GM18868 (cell line): ENCODE measurements around the gene ATP11A.
"Not testable (repeated sequence)": the region's sequence is repeated elsewhere in the genome, so short reads cannot be mapped to it uniquely, and the experiment has no call there.

Experiments
- ATAC-seq: cut with Tn5 transposase; IDR thresholded peaks from one replicate; pipeline ENCODE4 v1.9.1; 2021; ENCODE audit warnings: mild to moderate bottlenecking, moderate library complexity; ENCODE audit not compliant: unreplicated experiment

The ATP11A gene

DNA sequence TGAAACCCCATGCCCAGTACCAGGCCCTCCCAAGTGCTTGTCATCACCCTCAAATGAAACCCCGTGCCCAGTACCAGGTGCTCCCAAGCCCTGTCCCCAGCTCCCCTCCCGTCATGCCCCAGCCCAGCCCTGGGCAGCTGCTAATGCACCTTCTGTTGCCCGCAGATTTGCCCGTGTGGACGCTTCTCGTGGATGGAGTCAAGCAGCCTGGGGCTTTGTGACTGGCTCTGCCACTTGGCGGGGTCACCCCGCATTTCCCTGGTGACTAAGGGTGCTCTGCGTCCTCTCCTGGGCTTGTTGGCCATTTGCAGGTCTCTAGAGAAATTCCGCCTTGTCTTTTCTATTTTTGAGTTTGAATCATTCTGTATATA, 82.7 kb downstream of the ATP11A start:
- ATAC-seq = no peak

DNA sequence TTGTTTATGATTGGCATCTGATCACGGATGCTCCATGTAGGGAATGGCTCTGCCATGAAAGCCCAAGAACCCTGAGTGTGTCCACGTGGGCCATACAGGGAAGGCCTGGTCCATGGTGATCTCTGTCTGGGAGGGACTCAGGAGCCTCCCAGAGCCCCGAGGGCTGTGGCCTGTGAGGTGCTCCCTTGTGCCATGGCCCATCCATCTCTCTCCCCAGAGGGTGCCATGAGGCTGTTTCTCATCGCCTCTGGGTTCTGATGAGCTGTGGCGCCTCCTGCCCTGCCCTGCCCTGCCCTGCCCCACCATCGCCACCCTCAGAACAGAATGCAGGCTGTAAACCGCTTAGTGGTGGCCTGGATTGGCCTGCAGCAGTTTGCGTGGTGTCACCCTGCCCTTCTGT, 83.1 kb downstream of the ATP11A start:
- ATAC-seq = no peak

- no peak for ATAC-seq
Measured at GRCh38 chr13:112773601-112774447, 84.0 kb downstream of the ATP11A start.

GRCh38 chr13:112774448-112774792, 84.6 kb downstream of the ATP11A start:
- ATAC-seq = no peak

DNA sequence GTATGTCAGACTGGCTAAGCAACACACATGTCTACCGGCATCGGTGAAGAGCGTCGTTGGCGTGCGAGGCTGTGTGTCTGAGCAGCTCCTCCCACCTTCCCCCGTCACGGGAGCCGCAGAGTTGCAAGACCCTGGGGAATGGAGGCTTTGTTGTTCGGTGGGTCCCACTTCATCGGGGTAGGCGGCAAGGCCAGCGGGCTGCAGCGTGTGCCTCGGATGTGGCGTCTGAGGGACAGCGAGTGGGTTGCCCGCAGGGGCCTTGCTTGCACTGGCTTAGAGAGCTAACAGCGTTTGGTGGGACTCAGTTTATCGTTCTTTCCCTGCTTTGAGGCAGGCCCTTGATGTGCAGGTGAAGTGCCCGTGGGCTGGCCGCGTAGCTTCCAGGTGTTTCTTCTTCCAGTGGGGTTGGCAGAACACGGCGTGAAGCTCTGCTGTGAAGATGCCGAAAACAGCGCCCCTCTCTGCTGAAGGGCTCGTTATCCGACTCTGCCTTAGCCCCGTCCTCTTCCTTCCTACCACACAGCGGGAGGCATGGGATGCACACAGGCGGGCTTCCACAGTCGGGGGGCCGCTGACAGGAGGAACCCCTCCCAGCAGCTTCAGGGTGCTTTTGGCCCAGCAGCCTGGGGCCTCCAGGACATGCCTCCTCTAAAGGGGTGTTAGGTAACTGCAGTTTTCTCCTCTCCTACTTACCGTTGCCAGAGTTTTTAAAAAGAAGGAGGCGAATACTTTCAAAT, 85.2 kb downstream of the ATP11A start:
- no peak for ATAC-seq

GRCh38 chr13:112775791-112776279, 86.0 kb downstream of the ATP11A start:
- no peak for ATAC-seq

GRCh38 chr13:112776354-112776753, 86.5 kb downstream of the ATP11A start:
- no peak for ATAC-seq

DNA sequence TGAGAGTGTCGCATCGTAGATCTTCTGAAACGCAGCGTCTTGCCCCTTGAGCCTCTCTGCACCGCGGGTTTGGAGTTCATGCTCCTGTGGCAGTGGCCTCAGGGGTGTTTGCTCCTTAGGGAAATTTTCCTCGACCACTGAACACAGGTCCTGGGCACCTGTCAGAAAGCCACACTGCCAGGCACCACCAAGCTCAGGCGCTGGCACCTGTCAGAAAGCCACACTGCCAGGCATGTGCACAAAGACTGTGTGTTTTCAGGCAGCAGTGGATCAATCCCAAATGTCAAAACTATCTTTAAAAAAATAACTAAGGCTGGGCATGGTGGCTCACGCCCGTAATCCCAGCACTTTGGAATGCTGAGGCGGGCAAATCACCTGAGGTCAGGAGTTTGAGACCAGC, 87.1 kb downstream of the ATP11A start:
- ATAC-seq = no peak

GRCh38 chr13:112777637-112778406, 88.0 kb downstream of the ATP11A start:
- ATAC-seq = no peak

DNA sequence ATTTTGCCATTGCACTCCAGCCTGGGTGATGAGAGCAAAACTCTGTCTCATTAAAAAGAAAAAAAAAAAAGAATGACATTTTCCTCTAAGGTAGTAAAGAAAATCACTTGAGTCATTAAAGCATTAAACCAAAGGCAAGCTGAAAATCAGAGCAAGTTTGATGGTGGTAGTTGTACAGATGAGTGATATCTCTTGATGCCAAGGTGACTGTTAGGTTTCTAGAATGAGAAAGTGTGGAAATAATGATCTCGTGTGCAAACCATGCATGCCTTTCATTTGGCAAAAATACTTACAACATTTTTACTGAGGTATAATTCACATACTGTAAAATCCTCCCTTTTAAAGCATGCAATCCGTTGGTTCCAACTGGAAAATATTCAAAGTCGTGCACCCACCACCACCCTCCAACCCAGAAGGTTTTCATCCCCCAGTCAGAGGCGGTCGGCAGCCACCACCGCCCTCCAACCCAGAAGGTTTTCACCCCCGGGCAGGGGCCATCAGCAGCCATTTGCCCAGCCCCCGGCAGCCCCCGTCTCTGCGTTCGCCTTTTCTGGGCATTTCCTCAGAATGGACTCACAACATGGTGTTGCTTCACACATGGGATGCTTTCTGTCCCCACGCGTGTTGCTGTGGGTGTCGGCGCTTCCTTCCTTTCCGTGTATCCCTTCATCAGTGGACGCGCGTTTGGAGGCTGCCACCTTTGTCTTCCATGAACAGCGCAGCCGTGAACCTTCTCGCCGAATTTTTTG, 90.2 kb downstream of the ATP11A start:
- no peak for ATAC-seq

DNA sequence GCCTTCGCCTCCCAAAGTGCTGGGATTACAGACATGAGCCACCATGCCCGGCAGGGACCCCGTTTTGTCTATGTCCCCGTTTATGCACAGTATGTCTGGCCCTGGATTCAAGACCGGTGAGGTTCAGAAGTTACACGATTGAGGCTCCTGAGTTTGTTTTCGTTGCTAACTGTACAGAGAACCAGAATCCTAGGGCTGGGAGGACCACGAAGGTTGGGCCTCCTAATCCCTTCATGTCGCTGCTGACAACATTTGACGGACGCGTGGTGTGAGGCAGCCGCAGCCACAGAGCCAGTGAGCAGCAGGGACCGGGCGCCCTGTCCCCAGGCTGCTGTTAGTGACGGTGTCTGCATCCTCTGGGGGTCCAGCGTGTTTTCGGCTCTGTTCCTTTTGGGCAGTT, 91.4 kb downstream of the ATP11A start:
- no peak for ATAC-seq

DNA sequence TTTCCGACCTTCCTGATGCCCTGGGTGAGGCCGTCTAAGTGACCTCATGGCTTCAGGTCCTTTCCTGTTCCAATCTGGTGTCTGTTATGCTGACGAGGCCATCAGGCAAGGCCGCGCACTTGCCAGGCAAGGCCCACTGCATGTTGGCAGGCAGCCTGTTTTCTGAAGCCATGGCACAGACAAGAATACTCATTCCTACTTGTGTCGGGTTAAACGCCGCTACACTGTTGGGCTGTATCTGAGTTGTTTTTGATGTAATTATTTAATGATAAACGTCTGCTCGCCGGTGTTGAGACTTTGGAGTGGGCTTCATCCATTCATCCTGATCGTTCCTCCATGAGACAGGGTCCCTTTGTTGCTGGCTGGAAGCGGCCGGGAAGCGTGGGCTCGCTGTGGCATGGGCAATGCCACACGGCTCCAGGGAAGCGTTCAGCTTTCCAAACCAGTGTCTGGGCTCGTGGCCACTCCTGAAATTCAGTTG, 92.1 kb downstream of the ATP11A start:
- ATAC-seq = no peak

DNA sequence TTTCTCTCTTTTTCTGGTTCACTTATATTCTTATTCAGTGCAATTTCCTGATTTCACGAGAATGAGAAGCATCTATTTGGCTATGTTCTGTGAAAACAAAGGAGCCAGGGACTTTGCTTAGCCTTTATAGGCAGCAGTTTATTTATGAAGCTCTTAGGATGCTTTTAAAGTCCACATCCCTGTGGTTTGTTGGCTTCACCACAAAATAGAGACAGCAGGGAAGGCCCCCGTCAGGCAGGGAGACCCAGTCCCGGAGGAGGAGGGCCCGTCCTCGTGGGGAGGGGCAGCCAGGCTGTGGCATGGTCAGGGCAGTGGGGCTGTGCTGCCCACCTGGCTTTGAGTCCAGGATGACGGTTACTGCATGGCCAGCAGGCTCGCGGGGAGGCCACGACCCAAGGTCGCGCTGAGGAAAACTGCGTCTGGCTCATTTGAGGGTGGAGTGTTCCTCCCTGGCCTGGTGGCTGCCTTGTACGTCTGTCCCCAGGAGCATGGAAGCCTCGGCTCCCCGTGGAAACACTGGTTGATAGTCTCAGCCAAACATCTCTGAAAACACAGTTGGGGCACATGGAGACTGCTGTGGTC, 92.7 kb downstream of the ATP11A start:
- no peak for ATAC-seq

DNA sequence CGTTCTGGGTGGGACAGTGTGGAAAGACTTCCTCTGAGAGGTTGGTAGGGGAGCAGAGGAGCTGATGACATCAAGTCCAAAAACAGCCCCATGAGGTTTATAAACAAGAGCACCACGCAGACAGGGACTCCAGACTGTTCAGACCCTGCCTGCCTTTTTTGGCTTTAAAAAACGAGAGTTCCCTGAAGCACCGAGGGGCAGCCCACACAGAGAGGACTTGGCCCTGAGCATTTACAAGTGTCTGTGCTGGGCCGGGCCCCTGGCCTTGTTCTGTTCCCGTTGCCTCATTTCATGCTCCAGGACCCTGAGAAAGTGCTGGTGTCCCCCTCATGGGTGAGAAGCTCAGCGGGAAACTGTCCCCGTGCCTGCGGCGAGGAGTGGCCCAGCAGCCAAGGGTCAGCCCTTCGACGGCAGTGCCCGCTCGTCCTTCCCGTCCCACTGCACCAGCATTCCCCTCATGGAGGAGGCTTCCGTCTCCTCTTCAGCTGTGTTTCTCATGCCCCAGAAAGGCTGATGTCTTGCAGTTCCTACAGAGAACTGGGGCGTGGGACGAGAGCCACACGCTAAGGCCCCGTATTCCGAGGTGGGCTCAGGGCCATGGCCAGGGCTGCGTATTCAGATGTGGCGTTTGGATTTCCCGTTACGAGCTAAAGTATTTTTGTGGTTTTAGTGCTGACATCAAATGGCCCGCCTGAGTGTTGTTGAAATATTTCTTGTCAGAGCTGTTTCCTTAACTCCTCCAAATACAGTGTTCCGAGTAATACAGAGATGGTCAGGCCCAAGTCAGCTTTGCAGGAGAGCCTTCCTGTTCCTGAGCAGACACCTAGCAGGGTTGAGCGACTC, 93.5 kb downstream of the ATP11A start:
- no peak for ATAC-seq

GRCh38 chr13:112783978-112784371, 94.1 kb downstream of the ATP11A start:
- no peak for ATAC-seq

DNA sequence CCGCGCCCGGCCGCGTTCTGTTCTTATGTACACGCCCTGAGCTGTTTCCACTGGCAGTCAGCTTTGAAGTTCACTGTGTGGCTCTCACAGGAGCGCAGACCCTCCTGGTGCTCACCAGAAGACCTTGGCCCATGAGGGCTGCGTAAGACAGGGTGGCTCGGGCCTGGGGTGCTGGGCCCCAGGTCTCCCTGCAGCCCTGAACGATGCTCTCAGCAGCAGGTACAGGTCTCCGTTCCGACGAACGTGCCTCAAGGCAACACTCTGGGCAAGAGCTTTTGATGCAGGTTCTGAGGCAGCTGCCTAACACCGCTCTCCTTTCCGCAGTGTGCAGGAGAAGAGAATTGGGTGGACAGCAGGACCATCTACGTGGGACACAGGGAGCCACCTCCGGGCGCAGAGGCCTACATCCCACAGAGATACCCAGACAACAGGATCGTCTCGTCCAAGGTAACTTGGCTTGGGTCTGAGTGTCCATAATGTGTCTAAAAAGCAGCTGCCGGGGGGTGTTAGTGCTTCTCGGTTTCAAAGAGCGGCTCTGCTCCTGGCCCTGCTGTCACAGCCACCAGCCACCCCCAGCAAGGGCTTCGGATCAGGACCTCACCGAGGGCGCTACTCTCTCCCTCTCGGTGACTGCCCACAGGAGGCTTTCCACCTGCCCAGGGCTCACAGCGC, 95.1 kb downstream of the ATP11A start:
- no peak for ATAC-seq

GRCh38 chr13:112785483-112785856, 95.6 kb downstream of the ATP11A start:
- ATAC-seq = no peak

DNA sequence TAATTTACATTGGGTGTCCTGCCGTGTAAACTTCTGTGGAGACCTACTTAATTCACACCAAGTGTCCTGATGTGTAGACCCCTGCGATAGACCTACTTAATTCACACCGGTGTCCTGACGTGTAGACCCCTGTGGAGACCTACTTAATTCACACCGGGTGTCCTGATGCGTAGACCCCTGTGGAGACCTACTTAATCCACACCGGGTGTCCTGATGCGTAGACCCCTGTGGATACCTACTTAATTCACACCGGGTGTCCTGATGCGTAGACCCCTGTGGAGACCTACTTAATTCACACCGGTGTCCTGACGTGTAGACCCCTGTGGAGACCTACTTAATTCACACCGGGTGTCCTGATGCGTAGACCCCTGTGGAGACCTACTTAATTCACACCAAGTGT, 97.0 kb downstream of the ATP11A start:
- ATAC-seq = not testable (repeated sequence)
